DMS 273 (cell line): ENCODE measurements around the gene SEMA5A.

Experiments used
- DNase-seq: peaks from one replicate; lab custom pipeline; 2025; ENCODE audit not compliant: unreplicated experiment; lab: John Stamatoyannopoulos, UW

The SEMA5A gene

GRCh38 chr5:9547122-9547947 lies 1.5 kb upstream of the SEMA5A start:
- DNase-seq = peak; percentile 19

- DNase-seq = no peak
These were observed 511 bp downstream of the SEMA5A start for GRCh38 chr5:9545136-9545991.

GRCh38 chr5:9544502-9545135 lies 1.3 kb downstream of the SEMA5A start:
- DNase-seq = peak; percentile 89

GRCh38 chr5:9544056-9544455 lies 1.8 kb downstream of the SEMA5A start:
- no peak for DNase-seq

GRCh38 chr5:9543311-9543920 lies 2.5 kb downstream of the SEMA5A start:
- no peak for DNase-seq

GRCh38 chr5:9540791-9541190 lies 5.1 kb downstream of the SEMA5A start:
- DNase-seq = no peak

- no peak for DNase-seq
These were observed 7.4 kb downstream of the SEMA5A start for GRCh38 chr5:9538504-9538903.

GRCh38 chr5:9537223-9538141 lies 8.4 kb downstream of the SEMA5A start:
- DNase-seq = no peak

GRCh38 chr5:9536717-9537116 lies 9.2 kb downstream of the SEMA5A start:
- no peak for DNase-seq

GRCh38 chr5:9534881-9535517 lies 10.9 kb downstream of the SEMA5A start:
- DNase-seq = no peak

GRCh38 chr5:9533562-9534364 lies 12.1 kb downstream of the SEMA5A start:
- no peak for DNase-seq

GRCh38 chr5:9533096-9533495 lies 12.8 kb downstream of the SEMA5A start:
- DNase-seq = no peak

- no peak for DNase-seq
These were observed 16.4 kb downstream of the SEMA5A start for GRCh38 chr5:9529513-9529912.

GRCh38 chr5:9529041-9529480 lies 16.8 kb downstream of the SEMA5A start:
- no peak for DNase-seq

GRCh38 chr5:9524941-9525340 lies 20.9 kb downstream of the SEMA5A start:
- DNase-seq = no peak

GRCh38 chr5:9523090-9523823 lies 22.6 kb downstream of the SEMA5A start:
- DNase-seq = no peak

- no peak for DNase-seq
These were observed 26.3 kb downstream of the SEMA5A start for GRCh38 chr5:9519537-9519936.

- no peak for DNase-seq
These were observed 29.3 kb downstream of the SEMA5A start for GRCh38 chr5:9516591-9516990.
